GM12872 (cell line): ENCODE measurements around the gene TMEM98.

ENCODE experiments used
- CTCF ChIP-seq: IDR thresholded peaks from 3 replicates; pipeline ENCODE4 v1.5.1; 2011; ENCODE audit warnings: low read depth, mild to moderate bottlenecking, low read length, moderate library complexity; ENCODE audit not compliant: insufficient read depth

TMEM98 gene

GRCh38 chr17:32962320-32962711 is 34.4 kb downstream of the TMEM98 start:
- TF ChIP-seq CTCF = no peak

GRCh38 chr17:32964541-32964940 is 36.6 kb downstream of the TMEM98 start:
- TF ChIP-seq CTCF = no peak

DNA sequence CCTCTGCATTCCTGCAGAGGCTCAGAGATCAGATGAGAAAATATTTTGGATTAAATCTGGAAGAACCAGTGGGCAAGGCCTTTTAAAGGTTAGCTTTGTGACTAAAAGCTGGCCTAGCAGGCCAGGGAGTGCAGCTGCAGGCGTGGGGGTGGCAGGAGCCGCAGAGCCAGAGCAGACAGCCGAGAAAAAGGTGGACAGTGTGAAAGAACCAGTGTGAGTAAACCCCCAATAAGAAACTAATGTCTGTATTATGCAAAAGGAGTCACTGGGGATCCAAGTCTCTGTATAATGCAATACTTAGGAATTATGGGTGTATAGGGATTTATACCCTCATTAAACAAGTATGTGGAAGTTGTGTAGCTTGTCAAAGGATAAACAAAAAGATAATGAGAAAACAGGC is 42.3 kb downstream of the TMEM98 start:
- no peak for TF ChIP-seq CTCF

DNA sequence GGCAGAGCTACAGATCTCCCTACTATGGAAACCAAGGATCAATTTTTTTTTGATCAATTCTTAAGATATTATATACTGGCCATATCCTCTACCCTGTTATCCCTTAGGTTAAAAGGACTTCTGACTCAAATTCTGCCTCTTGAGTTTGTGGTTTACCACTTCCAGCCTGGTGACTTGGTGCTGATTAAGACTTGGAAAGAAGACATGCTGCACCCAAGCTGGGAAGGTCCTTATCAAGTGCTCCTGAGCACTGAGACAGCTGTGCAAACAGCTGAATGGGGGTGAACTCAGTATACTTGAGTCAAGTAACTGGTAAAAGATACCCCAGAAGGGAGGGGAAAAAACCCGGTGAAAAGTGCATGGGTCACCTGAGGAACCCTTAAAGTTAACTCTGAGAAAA is 43.2 kb downstream of the TMEM98 start:
- TF ChIP-seq CTCF = no peak

DNA sequence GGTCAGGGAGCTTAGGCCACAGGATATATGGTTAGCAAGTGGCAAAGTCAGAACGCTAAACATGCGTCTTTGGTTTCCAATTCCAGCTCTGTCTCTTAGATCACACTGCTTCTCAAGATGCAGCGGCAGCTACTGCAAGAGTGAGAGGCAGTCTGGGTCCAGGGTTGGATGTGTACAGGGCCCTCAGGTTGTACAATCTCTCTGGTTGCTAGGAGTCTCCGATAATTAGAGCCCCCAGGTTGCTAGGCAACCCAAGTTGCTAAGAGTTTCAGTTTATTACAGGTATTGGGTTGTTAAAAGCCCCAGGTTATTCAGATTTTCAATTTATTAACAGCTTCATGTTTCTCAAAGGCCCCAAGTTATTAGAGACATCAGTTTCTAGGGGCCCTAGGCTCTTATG is 48.2 kb downstream of the TMEM98 start:
- no peak for TF ChIP-seq CTCF

DNA sequence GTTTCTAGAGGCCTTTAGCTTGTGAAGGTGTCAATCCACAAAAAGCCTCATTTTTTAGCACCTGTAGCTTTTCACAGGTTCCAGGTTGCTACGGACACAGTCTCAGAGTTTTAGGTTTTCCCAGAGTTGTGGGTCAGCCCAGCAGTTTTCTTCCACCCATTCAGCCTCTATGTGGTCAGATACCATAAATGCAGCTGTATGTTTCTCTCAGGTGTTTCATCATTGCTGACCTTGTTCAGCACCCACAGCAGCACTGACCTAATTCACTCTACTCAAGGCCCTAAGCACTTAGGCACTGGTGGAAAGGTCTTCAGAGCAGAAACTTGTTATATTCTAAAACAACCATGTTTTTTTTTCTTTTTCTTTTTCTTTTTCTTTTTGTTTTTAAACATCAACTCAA is 48.7 kb downstream of the TMEM98 start:
- TF ChIP-seq CTCF = no peak

GRCh38 chr17:32980230-32980629 is 52.3 kb downstream of the TMEM98 start:
- no peak for TF ChIP-seq CTCF
